HepG2 (cell line): ENCODE data around the gene TBC1D1. TPM values are rescaled to one million over a fixed set of nuclear protein-coding genes. Genes with fewer than 3 reads are reported as not detected.

Experiments used
- ARNTL ChIP-seq: sonication (generic); formaldehyde crosslinking; IDR thresholded peaks from 2 replicates; pipeline ENCODE4 v1.4.0; 2020; ENCODE audit warnings: mild to moderate bottlenecking, missing genetic modification reagents
- MED8 ChIP-seq: sonication (generic); formaldehyde crosslinking; IDR thresholded peaks from 2 replicates; pipeline ENCODE4 v1.8.1; 2023; ENCODE audit warnings: mild to moderate bottlenecking, missing genetic modification reagents; ENCODE audit not compliant: insufficient replicate concordance
- POGZ ChIP-seq: sonication (generic); formaldehyde crosslinking; IDR thresholded peaks from 2 replicates; pipeline ENCODE4 v1.4.0; 2020; ENCODE audit warnings: mild to moderate bottlenecking, missing genetic modification reagents
- SMAD9 ChIP-seq: sonication (generic); formaldehyde crosslinking; IDR thresholded peaks from 2 replicates; pipeline ENCODE4 v1.5.1; 2020; ENCODE audit warnings: mild to moderate bottlenecking, missing genetic modification reagents
- TCF12 ChIP-seq, 2 experiments: fragments of 450-650 bp in 1 of 2; sonication (generic) in 1 of 2; formaldehyde crosslinking in 1 of 2; IDR thresholded peaks; 2 replicates each; pipeline versions ENCODE4 v1.6.1 to v1.8.0; 2017 to 2022; ENCODE audit warnings: antibody characterized with exemption in 1 of 2, mild to moderate bottlenecking in 1 of 2, missing genetic modification reagents in 1 of 2, moderate library complexity in 1 of 2
- ZC3H13 ChIP-seq: sonication (generic); formaldehyde crosslinking; IDR thresholded peaks from 2 replicates; pipeline ENCODE4 v1.8.1; 2023; ENCODE audit warnings: mild to moderate bottlenecking, missing genetic modification reagents, moderate library complexity
- ZNF3 ChIP-seq: IDR thresholded peaks from 2 replicates; pipeline ENCODE4 v1.7.0; 2017; ENCODE audit warnings: inconsistent platforms
- ZNF33A ChIP-seq: sonication (generic); formaldehyde crosslinking; IDR thresholded peaks from 2 replicates; pipeline ENCODE4 v1.5.1; 2020; ENCODE audit warnings: missing genetic modification reagents, mild to moderate bottlenecking, moderate library complexity, borderline replicate concordance
- ZSCAN21 ChIP-seq: sonication (generic); formaldehyde crosslinking; IDR thresholded peaks from 2 replicates; pipeline ENCODE4 v1.8.0; 2022; ENCODE audit warnings: mild to moderate bottlenecking, missing genetic modification reagents, moderate library complexity, borderline replicate concordance
- polyA plus RNA-seq, 8 experiments: library from polyadenylated mRNA; depleted of rRNA in 3 of 8; stranded (reverse) in 7 of 8; unstranded in 1 of 8; fragments of >200 nt; fragmentation: Illumina TruSeq in 4 of 8; extraction: Trizol in 4 of 8; gene quantifications; 2 replicates each; pipeline versions ENCODE4 v1.2.1 to v1.2.3, GENCODE V29; 2011 to 2016; ENCODE audit warnings: low read depth in 4 of 8, missing spikeins in 1 of 8, mixed read lengths in 1 of 8; ENCODE audit not compliant: insufficient read depth in 1 of 8
- total RNA-seq, 5 experiments: library from RNA; depleted of rRNA; stranded (reverse); fragments of >200 nt; fragmentation: Illumina TruSeq; extraction: Trizol; gene quantifications; 2 replicates each; pipeline ENCODE4 v1.2.3, GENCODE V29; 2016; ENCODE audit warnings: low read depth in 1 of 5
- TF ChIP-seq, protein P1 (sequence below): sonication (generic); formaldehyde crosslinking; IDR thresholded peaks from 2 replicates; pipeline ENCODE4 v1.5.1; 2020; ENCODE audit warnings: mild to moderate bottlenecking, missing genetic modification reagents, borderline replicate concordance
- TF ChIP-seq, protein P2 (sequence below), 2 experiments: sonication (generic) in 1 of 2; formaldehyde crosslinking in 1 of 2; IDR thresholded peaks; 2 replicates each; pipeline versions ENCODE4 v1.5.1 to v1.6.1; 2011 to 2020; ENCODE audit warnings: borderline replicate concordance in 1 of 2, low read depth in 1 of 2, low read length in 1 of 2, mild to moderate bottlenecking in 1 of 2, missing genetic modification reagents in 1 of 2, moderate library complexity in 1 of 2

TBC1D1 gene
- total and polyA plus RNA-seq, 2 of the 13 experiments (the other 11 are each of a cell fraction or from before 2014, with no cell fraction given), result 37.3 to 62.8 TPM

DNA sequence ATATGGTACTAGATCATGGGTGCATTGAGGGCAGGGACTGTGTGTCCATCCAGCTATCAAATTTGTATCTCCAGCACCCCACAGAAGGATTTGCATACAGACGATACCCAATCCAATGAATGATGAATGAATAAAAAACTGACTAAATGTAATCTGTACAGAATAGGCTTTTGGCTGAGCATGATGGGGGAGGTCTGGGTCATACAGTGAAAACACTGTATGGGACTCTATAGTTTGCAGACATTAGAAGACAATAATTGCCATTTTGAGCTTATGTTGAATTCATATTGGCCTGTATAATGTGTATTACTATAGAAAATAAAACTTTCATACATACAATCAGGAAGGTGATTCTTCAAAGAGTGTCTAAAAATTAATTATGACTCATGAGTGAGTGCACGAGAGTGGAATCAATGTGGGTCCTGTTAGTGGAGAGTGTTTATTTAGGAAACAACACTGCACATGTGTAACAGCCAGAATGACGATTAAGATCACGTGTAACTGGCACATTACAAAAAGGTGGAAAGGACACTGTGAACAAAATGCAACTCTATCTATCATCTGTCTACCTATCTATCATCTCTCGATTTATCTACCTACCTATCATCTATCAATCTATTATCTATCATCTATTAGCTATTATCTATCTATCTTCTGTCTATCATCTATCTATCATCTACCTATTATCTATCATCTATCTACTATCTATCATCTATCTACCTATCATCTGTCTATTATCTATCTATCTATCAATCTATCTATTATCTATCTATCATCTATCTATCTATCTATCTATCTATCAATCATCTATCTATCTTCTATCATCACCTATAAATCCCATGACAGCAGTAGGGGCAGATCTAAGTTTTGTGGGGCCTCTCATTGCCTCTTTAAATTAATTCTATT is 270.6 kb downstream of the TBC1D1 start (continued):
- TF ChIP-seq, protein P1, sequence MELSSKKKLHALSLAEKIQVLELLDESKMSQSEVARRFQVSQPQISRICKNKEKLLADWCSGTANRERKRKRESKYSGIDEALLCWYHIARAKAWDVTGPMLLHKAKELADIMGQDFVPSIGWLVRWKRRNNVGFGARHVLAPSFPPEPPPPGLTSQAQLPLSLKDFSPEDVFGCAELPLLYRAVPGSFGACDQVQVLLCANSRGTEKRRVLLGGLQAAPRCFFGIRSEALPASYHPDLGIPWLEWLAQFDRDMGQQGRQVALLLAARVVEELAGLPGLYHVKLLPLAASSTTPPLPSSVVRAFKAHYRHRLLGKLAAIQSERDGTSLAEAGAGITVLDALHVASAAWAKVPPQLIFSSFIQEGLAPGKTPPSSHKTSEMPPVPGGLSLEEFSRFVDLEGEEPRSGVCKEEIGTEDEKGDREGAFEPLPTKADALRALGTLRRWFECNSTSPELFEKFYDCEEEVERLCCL, result no peak
- TF ChIP-seq ZC3H13 (CRISPR knock-in tag), result 0 out of 2 replicates have a peak, but pooled peaks have one; percentile 21
- TF ChIP-seq, protein P2, sequence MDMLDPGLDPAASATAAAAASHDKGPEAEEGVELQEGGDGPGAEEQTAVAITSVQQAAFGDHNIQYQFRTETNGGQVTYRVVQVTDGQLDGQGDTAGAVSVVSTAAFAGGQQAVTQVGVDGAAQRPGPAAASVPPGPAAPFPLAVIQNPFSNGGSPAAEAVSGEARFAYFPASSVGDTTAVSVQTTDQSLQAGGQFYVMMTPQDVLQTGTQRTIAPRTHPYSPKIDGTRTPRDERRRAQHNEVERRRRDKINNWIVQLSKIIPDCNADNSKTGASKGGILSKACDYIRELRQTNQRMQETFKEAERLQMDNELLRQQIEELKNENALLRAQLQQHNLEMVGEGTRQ (IDR thresholded peaks at IDR 0.05; ENCODE audit: low read depth, low read length), result no peak
- TF ChIP-seq, protein P2 (CRISPR knock-in tag; IDR thresholded peaks at IDR 0.05; ENCODE audit: borderline replicate concordance), result no peak
- peak; percentile 15 for TF ChIP-seq MED8
- 0 out of 2 replicates have a peak, but pooled peaks have one; percentile 8 for TF ChIP-seq ARNTL (CRISPR knock-in tag)
- TF ChIP-seq ZSCAN21, result 0 out of 2 replicates have a peak, but pooled peaks have one; percentile 8
- TF ChIP-seq POGZ (CRISPR knock-in tag), result peak; percentile 1; the same call in 1 of the 2 replicates
- TF ChIP-seq ZNF3 (CRISPR knock-in tag), result no peak
- TF ChIP-seq ZNF33A (CRISPR knock-in tag), result no peak
- 0 out of 2 replicates have a peak, but pooled peaks have one; percentile 34 for TF ChIP-seq TCF12 (IDR thresholded peaks at IDR 0.05)
- 0 out of 2 replicates have a peak, but pooled peaks have one; percentile 52 for TF ChIP-seq TCF12 (CRISPR knock-in tag; IDR thresholded peaks at IDR 0.05)
- TF ChIP-seq SMAD9 (CRISPR knock-in tag), result no peak
